CMK (cell line): ENCODE data around the gene AMY1C.
"Not testable (repeated sequence)": the region's sequence is repeated elsewhere in the genome, so short reads cannot be mapped to it uniquely, and the experiment has no call there.

ENCODE experiments used
- DNase-seq: peaks from one replicate; pipeline ENCODE4 v3.0.0-alpha.2; 2010; ENCODE audit warnings: low read depth

The AMY1C gene

GRCh38 chr1:103749598-103749997 is at the start of gene AMY1C:
Gene AMY1C, plus strand, starts transcription at chr1:103749898. Its CDS starts 572 bp downstream, at chr1:103750470.
- not testable (repeated sequence) for DNase-seq

GRCh38 chr1:103700669-103701068 is 49.0 kb upstream of the AMY1C start:
- DNase-seq = not testable (repeated sequence)

- not testable (repeated sequence) for DNase-seq
Measured at GRCh38 chr1:103701256-103701655, 48.4 kb upstream of the AMY1C start.

GRCh38 chr1:103707670-103708069 is 42.0 kb upstream of the AMY1C start:
- DNase-seq = not testable (repeated sequence)

GRCh38 chr1:103710381-103710780 is 39.3 kb upstream of the AMY1C start:
- not testable (repeated sequence) for DNase-seq

- not testable (repeated sequence) for DNase-seq
Measured at GRCh38 chr1:103717404-103717803, 32.3 kb upstream of the AMY1C start.

- not testable (repeated sequence) for DNase-seq
Measured at GRCh38 chr1:103721473-103721872, 28.2 kb upstream of the AMY1C start.

- not testable (repeated sequence) for DNase-seq
Measured at GRCh38 chr1:103735334-103735733, 14.4 kb upstream of the AMY1C start.

- DNase-seq = not testable (repeated sequence)
Measured at GRCh38 chr1:103738031-103738430, 11.7 kb upstream of the AMY1C start.

- DNase-seq = not testable (repeated sequence)
Measured at GRCh38 chr1:103744449-103744848, 5.2 kb upstream of the AMY1C start.

GRCh38 chr1:103745040-103745439 is 4.7 kb upstream of the AMY1C start:
- not testable (repeated sequence) for DNase-seq

- DNase-seq = not testable (repeated sequence)
Measured at GRCh38 chr1:103748273-103748672, 1.4 kb upstream of the AMY1C start.

GRCh38 chr1:103761896-103762295 is 12.2 kb downstream of the AMY1C start:
- DNase-seq = no peak

GRCh38 chr1:103779932-103780331 is 30.2 kb downstream of the AMY1C start:
- DNase-seq = no peak

- no peak for DNase-seq
Measured at GRCh38 chr1:103783944-103784377, 34.3 kb downstream of the AMY1C start.

- DNase-seq = no peak
Measured at GRCh38 chr1:103788377-103788776, 38.7 kb downstream of the AMY1C start.

GRCh38 chr1:103790172-103790571 is 40.5 kb downstream of the AMY1C start:
- no peak for DNase-seq
